ENCODE data around the gene OVCA2. TPM values are rescaled to one million over a fixed set of nuclear protein-coding genes. Genes with fewer than 3 reads are reported as not detected.

The OVCA2 gene
- total RNA-seq, 2 donors from 2014 or later, result 35.5 to 49.8 TPM

Other genes starting within 250 kb of the OVCA2 start
- gene SMYD4, start 212.1 kb upstream of the OVCA2 start, total RNA-seq, result 10 to 100 TPM; 28.4 to 35.7 TPM
- gene RPA1, start 212.0 kb upstream of the OVCA2 start, total RNA-seq, result 100 to 1,000 TPM; 144 to 169 TPM
- not detected for gene RTN4RL1, start 16.7 kb upstream of the OVCA2 start, total RNA-seq
- 10 to 100 TPM; 32.5 to 34.7 TPM for gene DPH1, start 11.9 kb upstream of the OVCA2 start, total RNA-seq
- gene HIC1, start 13.1 kb downstream of the OVCA2 start, total RNA-seq, result 10 to 100 TPM; 24.8 to 56.7 TPM

All from natural killer cell treated with Interleukin-12 subunit alpha and Interleukin-12 subunit beta and Interleukin-15 and Interleukin-18, amount 100 ng/mL, for 72 hours (primary cell).